Gastrocnemius medialis (tissue), 4 donors: ENCODE data around the gene SFXN1.

Experiments
- POLR2A ChIP-seq, 2 donors: fragments of 450-650 bp; IDR thresholded peaks; one replicate each; pipeline ENCODE4 v1.6.1; 2017; ENCODE audit warnings: antibody characterized with exemption in 2 of 2, mild to moderate bottlenecking in 2 of 2, moderate library complexity in 2 of 2
- TF ChIP-seq, protein P1 (sequence below), 5 experiments: fragments of 450-650 bp in 3 of 5; fragments of 200-600 bp in 2 of 5; sonication (generic) in 2 of 5; IDR thresholded peaks in 4 of 5; conservative IDR thresholded peaks in 1 of 5; 1 replicate in 4 of 5; 2 replicates in 1 of 5; pipeline ENCODE4 v1.5.1; 2016 to 2019; ENCODE audit warnings: antibody characterized with exemption in 5 of 5, mild to moderate bottlenecking in 3 of 5, moderate library complexity in 3 of 5

DNA sequence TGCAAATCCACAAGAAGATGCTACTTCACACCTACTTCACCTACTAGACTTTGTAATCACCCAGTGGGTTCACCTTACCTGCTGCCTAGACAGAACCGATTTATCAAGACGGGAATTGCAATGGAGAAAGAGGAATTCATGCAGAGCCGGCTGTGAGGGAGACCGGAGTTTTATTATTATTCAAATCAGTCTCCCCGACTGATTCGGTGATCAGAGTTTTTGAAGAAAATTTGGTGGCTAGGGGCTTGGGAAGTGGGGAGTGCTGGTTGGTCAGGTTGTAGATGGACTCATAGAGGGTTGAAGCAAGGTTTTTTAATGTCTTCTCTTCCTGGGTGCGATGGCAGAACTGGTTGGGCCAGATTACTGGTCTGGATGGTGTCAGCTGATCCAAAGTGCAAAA is 23.4 kb downstream of the SFXN1 start:
- TF ChIP-seq, protein P1, sequence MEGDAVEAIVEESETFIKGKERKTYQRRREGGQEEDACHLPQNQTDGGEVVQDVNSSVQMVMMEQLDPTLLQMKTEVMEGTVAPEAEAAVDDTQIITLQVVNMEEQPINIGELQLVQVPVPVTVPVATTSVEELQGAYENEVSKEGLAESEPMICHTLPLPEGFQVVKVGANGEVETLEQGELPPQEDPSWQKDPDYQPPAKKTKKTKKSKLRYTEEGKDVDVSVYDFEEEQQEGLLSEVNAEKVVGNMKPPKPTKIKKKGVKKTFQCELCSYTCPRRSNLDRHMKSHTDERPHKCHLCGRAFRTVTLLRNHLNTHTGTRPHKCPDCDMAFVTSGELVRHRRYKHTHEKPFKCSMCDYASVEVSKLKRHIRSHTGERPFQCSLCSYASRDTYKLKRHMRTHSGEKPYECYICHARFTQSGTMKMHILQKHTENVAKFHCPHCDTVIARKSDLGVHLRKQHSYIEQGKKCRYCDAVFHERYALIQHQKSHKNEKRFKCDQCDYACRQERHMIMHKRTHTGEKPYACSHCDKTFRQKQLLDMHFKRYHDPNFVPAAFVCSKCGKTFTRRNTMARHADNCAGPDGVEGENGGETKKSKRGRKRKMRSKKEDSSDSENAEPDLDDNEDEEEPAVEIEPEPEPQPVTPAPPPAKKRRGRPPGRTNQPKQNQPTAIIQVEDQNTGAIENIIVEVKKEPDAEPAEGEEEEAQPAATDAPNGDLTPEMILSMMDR (IDR thresholded peaks at IDR 0.05 in 4 of 5, conservative IDR thresholded peaks at IDR 0.05 in 1 of 5): no peak
- no peak for TF ChIP-seq POLR2A (IDR thresholded peaks at IDR 0.05)
